Transverse colon (tissue), 4 donors: ENCODE measurements around the gene HELZ. TPM values are rescaled to one million over a fixed set of nuclear protein-coding genes. Genes with fewer than 3 reads are reported as not detected.

Experiments used
- DNase-seq: peaks from one replicate; pipeline ENCODE4 v3.0.0-alpha.2; 2019
- H3K27ac ChIP-seq, 4 donors: fragments of 200-600 bp; sonication (generic); 2 replicates each; pipeline ENCODE4 v1.5.1; 2016 to 2018; ENCODE audit warnings: inconsistent platforms in 4 of 4
- H3K27me3 ChIP-seq: fragments of 200-600 bp; sonication (generic); 2 replicates; pipeline ENCODE4 v1.5.1; 2017; ENCODE audit warnings: inconsistent platforms
- H3K36me3 ChIP-seq, 4 donors: fragments of 200-600 bp; sonication (generic); 2 replicates each; pipeline ENCODE4 v1.5.1; 2017 to 2019; ENCODE audit warnings: inconsistent platforms in 4 of 4
- H3K4me1 ChIP-seq, 4 donors: fragments of 200-600 bp; sonication (generic); 2 replicates each; pipeline ENCODE4 v1.5.1; 2017 to 2020; ENCODE audit warnings: inconsistent platforms in 4 of 4
- H3K4me3 ChIP-seq, 4 donors: fragments of 200-600 bp; sonication (generic); 1 replicate in 1 of 4; 2 replicates in 3 of 4; pipeline versions ENCODE4 v1.5.1 to v1.6.1; 2017 to 2019; ENCODE audit warnings: inconsistent platforms in 4 of 4
- H3K9me3 ChIP-seq, 2 donors: fragments of 200-600 bp; sonication (generic); 2 replicates each; pipeline ENCODE4 v1.5.1; 2017 to 2019; ENCODE audit warnings: inconsistent platforms in 2 of 2
- CTCF ChIP-seq, 5 experiments: fragments of 200-600 bp in 3 of 5; fragments of 450-650 bp in 2 of 5; sonication (generic) in 3 of 5; IDR thresholded peaks; 1 replicate in 2 of 5; 2 replicates in 3 of 5; pipeline ENCODE4 v1.5.1; 2016 to 2017; ENCODE audit warnings: antibody characterized with exemption in 5 of 5, inconsistent platforms in 3 of 5, mild to moderate bottlenecking in 2 of 5, moderate library complexity in 1 of 5
- EP300 ChIP-seq: sonication (generic); formaldehyde crosslinking; IDR thresholded peaks from one replicate; pipeline ENCODE4 v1.6.1; 2017; ENCODE audit warnings: antibody characterized with exemption, low read depth
- POLR2A ChIP-seq: fragments of 450-650 bp; IDR thresholded peaks from one replicate; pipeline ENCODE4 v1.6.1; 2016; ENCODE audit warnings: antibody characterized with exemption, mild to moderate bottlenecking, moderate library complexity
- POLR2AphosphoS5 ChIP-seq, 3 donors: sonication (generic); formaldehyde crosslinking; IDR thresholded peaks; one replicate each; pipeline ENCODE4 v1.6.1; 2016; ENCODE audit warnings: antibody characterized with exemption in 3 of 3
- WGBS, 2 donors: methylation state at CpG; one replicate each; pipeline ENCODE4 v1.1.5; 2018; ENCODE audit warnings: low coverage in 1 of 2; 5-methylcytosine and 5-hydroxymethylcytosine counted together
- in situ Hi-C, 4 donors: fragments of 200-750 bp; cut with MboI; loops; one replicate each; pipeline versions ENCODE4 v1.15.0 to v1.15.1; 2017; ENCODE audit warnings: low sequenced_read_pairs in 3 of 4, low pct_ligation_motif_present in 1 of 4, low pct_unique_long_range_greater_than_20kb in 1 of 4
- intact Hi-C: fragments of 100-400 bp; cut with DNase I; formaldehyde crosslinking; loops from one replicate; pipeline ENCODE4 v1.15.1; 2023; ENCODE audit warnings: low total_unique reads
- total RNA-seq, 4 donors: library from RNA; depleted of rRNA; stranded (reverse); fragments of >200 nt; gene quantifications; one replicate each; pipeline ENCODE4 v1.1.0, GENCODE V29; 2016

The HELZ gene
- total RNA-seq, 4 donors from 2014 or later: 31.8 to 126 (median 56.0) TPM

- no peak overlapping the region for H3K27ac ChIP-seq
- in situ Hi-C loops: no loop called here
Measured at GRCh38 chr17:67076290-67076689, 168.7 kb downstream of the HELZ start.

GRCh38 chr17:67074781-67075180 is 170.2 kb downstream of the HELZ start:
- intact Hi-C loops: no loop called here
- Histone ChIP-seq H3K4me1 (peaks cover 0 to 5% (median 0%) of the 10 kb centered on the region in 4 donors), H3K27ac (no peak overlapping the region), H3K27me3 (no peaks in the 10 kb centered on the region), H3K36me3 (peaks cover 0 to 8% (median 3%) of the 10 kb centered on the region in 4 donors), H3K4me3 (no peak overlapping the region), H3K9me3 (no peaks in the 10 kb centered on the region)
- TF ChIP-seq EP300: no peak
- no peak for DNase-seq
- in situ Hi-C loops: no loop called here
- WGBS, 2 donors: 75 to 76% methylated on average over 3 of the region's 3 CpGs

More at GRCh38 chr17:67076290-67076689, 168.7 kb downstream of the HELZ start:
- H3K4me3 ChIP-seq: no peak overlapping the region
- WGBS, 2 donors: 50% methylated on average over 7 of the region's 7 CpGs; no CpG with 5 or more reads in 1 of the 2 donors
- TF ChIP-seq EP300 (no peak), POLR2AphosphoS5 (IDR thresholded peaks at IDR 0.05) (no peak), POLR2A (no peak), CTCF (IDR thresholded peaks at IDR 0.05) (no peak)
- H3K27me3 ChIP-seq: no peaks in the 10 kb centered on the region
- DNase-seq: no peak
- H3K4me1 ChIP-seq: no peaks in the 10 kb centered on the region
- H3K9me3 ChIP-seq: no peaks in the 10 kb centered on the region
- H3K36me3 ChIP-seq: peaks cover 0 to 8% (median 3%) of the 10 kb centered on the region in 4 donors
- intact Hi-C loops: no loop called here

GRCh38 chr17:67072885-67073284 is 172.1 kb downstream of the HELZ start:
- Histone ChIP-seq H3K27ac (no peak overlapping the region), H3K27me3 (no peaks in the 10 kb centered on the region), H3K9me3 (no peaks in the 10 kb centered on the region), H3K4me3 (no peak overlapping the region), H3K36me3 (peaks cover 0 to 8% (median under 1%) of the 10 kb centered on the region in 4 donors), H3K4me1 (peaks cover 0 to 5% (median 0%) of the 10 kb centered on the region in 4 donors)
- no peak for DNase-seq
- intact Hi-C loops (no loop called here), in situ Hi-C loops (no loop called here)
- WGBS, 2 donors: 89 to 100% methylated on average over 1 to 3 of the region's 3 CpGs
- TF ChIP-seq EP300: no peak
- TF ChIP-seq CTCF (IDR thresholded peaks at IDR 0.05): no peak
- no peak for TF ChIP-seq POLR2AphosphoS5 (IDR thresholded peaks at IDR 0.05)
- TF ChIP-seq POLR2A: no peak

GRCh38 chr17:67071595-67071994 is 173.4 kb downstream of the HELZ start:
- Histone ChIP-seq H3K27me3 (no peaks in the 10 kb centered on the region), H3K9me3 (no peaks in the 10 kb centered on the region), H3K4me3 (no peak overlapping the region), H3K27ac (no peak overlapping the region), H3K4me1 (peaks cover 0 to 5% (median 0%) of the 10 kb centered on the region in 4 donors), H3K36me3 (peaks cover 0 to 8% (median 0%) of the 10 kb centered on the region in 4 donors)
- no peak for DNase-seq
- in situ Hi-C loops: no loop called here
- intact Hi-C loops: no loop called here
- TF ChIP-seq CTCF (IDR thresholded peaks at IDR 0.05) (no peak), EP300 (no peak), POLR2AphosphoS5 (IDR thresholded peaks at IDR 0.05) (no peak), POLR2A (no peak)

- no peak for DNase-seq
- no peak for TF ChIP-seq CTCF (IDR thresholded peaks at IDR 0.05)
- no peak for TF ChIP-seq POLR2A
- TF ChIP-seq EP300: no peak
- no peak for TF ChIP-seq POLR2AphosphoS5 (IDR thresholded peaks at IDR 0.05)
- Histone ChIP-seq H3K36me3 (peaks cover 0 to 6% (median 0%) of the 10 kb centered on the region in 4 donors), H3K27me3 (no peaks in the 10 kb centered on the region), H3K4me1 (peaks cover 0 to 5% (median 0%) of the 10 kb centered on the region in 4 donors), H3K9me3 (no peaks in the 10 kb centered on the region), H3K4me3 (no peak overlapping the region), H3K27ac (no peak overlapping the region)
- in situ Hi-C loops: no loop called here
- intact Hi-C loops: no loop called here
- 84 to 89% methylated on average over 5 of the region's 5 CpGs for WGBS, 2 donors
Measured at GRCh38 chr17:67069603-67070136, 175.3 kb downstream of the HELZ start.
